NCI-H2196 treated with DMSO at 0.1 percent for 48 hours (cell line): Measurements from ENCODE around the gene HADHB.
"Not testable (repeated sequence)": the region's sequence is repeated elsewhere in the genome, so short reads cannot be mapped to it uniquely, and the experiment has no call there.

ENCODE experiments used
- DNase-seq: peaks from one replicate; lab custom pipeline; 2025; ENCODE audit not compliant: unreplicated experiment; lab: John Stamatoyannopoulos, UW

HADHB gene

GRCh38 chr2:26243470-26244308 lies 1.1 kb upstream of the HADHB start:
- no peak for DNase-seq

GRCh38 chr2:26245231-26245732 lies 543 bp downstream of the HADHB start:
- DNase-seq: peak; percentile 8

- no peak for DNase-seq
Measured at GRCh38 chr2:26245810-26246209, 1.1 kb downstream of the HADHB start.

GRCh38 chr2:26246818-26247217 lies 2.1 kb downstream of the HADHB start:
- DNase-seq: no peak

- no peak for DNase-seq
Measured at GRCh38 chr2:26249625-26250024, 4.9 kb downstream of the HADHB start.

GRCh38 chr2:26251893-26252292 lies 7.2 kb downstream of the HADHB start:
- DNase-seq: peak; percentile 28

GRCh38 chr2:26255759-26256384 lies 11.1 kb downstream of the HADHB start:
- DNase-seq: no peak

GRCh38 chr2:26258836-26259235 lies 14.1 kb downstream of the HADHB start:
- DNase-seq: not testable (repeated sequence)

GRCh38 chr2:26268213-26268612 lies 23.5 kb downstream of the HADHB start:
- no peak for DNase-seq

- DNase-seq: not testable (repeated sequence)
Measured at GRCh38 chr2:26268670-26269385, 24.1 kb downstream of the HADHB start.

GRCh38 chr2:26269571-26270158 lies 24.9 kb downstream of the HADHB start:
- DNase-seq: no peak

GRCh38 chr2:26270373-26270772 lies 25.6 kb downstream of the HADHB start:
- no peak for DNase-seq

GRCh38 chr2:26273501-26273900 lies 28.8 kb downstream of the HADHB start:
- DNase-seq: no peak

GRCh38 chr2:26274058-26274613 lies 29.4 kb downstream of the HADHB start:
- DNase-seq: peak; percentile 18

GRCh38 chr2:26276484-26277227 lies 31.9 kb downstream of the HADHB start:
- no peak for DNase-seq

- DNase-seq: no peak
Measured at GRCh38 chr2:26279886-26280285, 35.1 kb downstream of the HADHB start.

GRCh38 chr2:26281226-26281625 lies 36.5 kb downstream of the HADHB start:
- no peak for DNase-seq

- DNase-seq: no peak
Measured at GRCh38 chr2:26283606-26284005, 38.9 kb downstream of the HADHB start.

- no peak for DNase-seq
Measured at GRCh38 chr2:26284132-26284531, 39.4 kb downstream of the HADHB start.

GRCh38 chr2:26285931-26286330 lies 41.2 kb downstream of the HADHB start:
- no peak for DNase-seq
